Epithelial cell of proximal tubule (primary cell): ENCODE data around the gene OCEL1. TPM values are rescaled to one million over a fixed set of nuclear protein-coding genes. Genes with fewer than 3 reads are reported as not detected.

ENCODE experiments used
- DNase-seq: peaks from one replicate; pipeline ENCODE4 v3.0.0-alpha.2; 2011; ENCODE audit warnings: low read depth
- H3K4me3 ChIP-seq: 2 replicates; pipeline ENCODE4 v1.5.1; 2011; ENCODE audit warnings: low read depth, mild to moderate bottlenecking, low read length
- CTCF ChIP-seq: conservative IDR thresholded peaks from 2 replicates; pipeline ENCODE4 v1.5.1; 2012; ENCODE audit warnings: low read depth, mild to moderate bottlenecking, low read length
- total RNA-seq: library from RNA; depleted of rRNA; stranded (reverse); fragments of >200 nt; gene quantifications from 2 replicates; pipeline ENCODE4 v1.2.3, GENCODE V29; 2015

The OCEL1 gene
- total RNA-seq = 4.6 and 8.1 TPM in 2 replicates

GRCh38 chr19:17226002-17226933 lies at the start of gene OCEL1:
TSS of gene OCEL1 (plus strand) at chr19:17226226. CDS start at chr19:17226248, 22 bp downstream.
- H3K4me3 ChIP-seq = peak within 1 kb of the TSS; percentile 82
- TF ChIP-seq CTCF = no peak
- DNase-seq = peak; percentile 71

GRCh38 chr19:17178291-17178690 lies 47.7 kb upstream of the OCEL1 start:
- H3K4me3 ChIP-seq = no peak overlapping the region
- no peak for DNase-seq
- TF ChIP-seq CTCF = no peak

- no peak for TF ChIP-seq CTCF
- DNase-seq = no peak
- no peak overlapping the region for H3K4me3 ChIP-seq
Observed at GRCh38 chr19:17180997-17181702, 44.9 kb upstream of the OCEL1 start.

- no peak for DNase-seq
- no peak overlapping the region for H3K4me3 ChIP-seq
- no peak for TF ChIP-seq CTCF
Observed at GRCh38 chr19:17183271-17183761, 42.7 kb upstream of the OCEL1 start.

GRCh38 chr19:17183858-17184321 lies 42.1 kb upstream of the OCEL1 start:
- DNase-seq = no peak
- no peak overlapping the region for H3K4me3 ChIP-seq
- TF ChIP-seq CTCF = no peak

GRCh38 chr19:17184371-17184841 lies 41.6 kb upstream of the OCEL1 start:
- H3K4me3 ChIP-seq = no peak overlapping the region
- no peak for TF ChIP-seq CTCF
- no peak for DNase-seq
